Measurements from ENCODE around the gene ACTR1A.
A peak's percentile ranks its signal among the peaks of the same experiment; 100 is the strongest.
"Not testable (repeated sequence)": the region's sequence is repeated elsewhere in the genome, so short reads cannot be mapped to it uniquely, and the experiment has no call there.

Gene ACTR1A

DNA sequence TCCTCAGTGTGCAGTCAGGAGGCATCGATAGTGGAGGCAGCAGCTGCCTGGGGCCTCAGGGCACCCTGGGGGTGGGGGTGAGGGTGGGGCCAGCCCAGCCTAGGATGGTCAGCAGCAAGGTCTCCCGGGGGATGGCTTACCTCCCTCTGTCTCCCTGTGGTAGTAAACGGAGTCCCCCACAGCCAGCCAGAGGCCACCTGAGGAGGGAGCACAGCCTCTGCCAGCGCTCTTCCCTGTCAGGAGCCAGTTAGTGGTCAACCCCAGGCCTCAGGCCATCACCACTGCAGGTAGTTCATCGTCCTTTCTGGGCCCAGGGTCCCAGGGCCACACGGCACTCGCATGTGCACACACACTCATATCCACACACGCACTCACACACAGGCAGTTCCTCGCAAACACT, 22.1 kb downstream of the ACTR1A start:
- DNase-seq = no peak

DNA sequence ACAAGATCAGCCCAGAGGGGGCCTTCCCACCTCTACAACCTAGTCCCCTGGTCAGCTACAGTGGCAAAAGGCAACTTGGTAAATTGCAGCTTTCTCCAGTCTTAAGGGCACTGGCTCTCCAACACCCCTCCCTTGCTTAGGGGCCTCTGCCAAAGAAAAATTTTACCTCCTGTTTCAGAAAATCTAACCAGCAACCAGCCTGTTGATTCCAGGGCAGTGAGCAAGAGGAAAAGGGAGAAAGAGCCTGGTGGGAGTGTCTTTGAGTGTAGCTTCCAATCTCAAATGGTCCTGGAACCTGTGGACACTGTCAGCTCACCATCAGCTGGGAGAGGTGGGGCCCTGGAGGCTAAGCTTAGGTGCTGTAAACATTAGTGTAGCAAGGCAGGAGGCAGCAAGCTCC, 22.9 kb downstream of the ACTR1A start:
- no peak for DNase-seq

GRCh38 chr10:102476466-102477141, 25.9 kb downstream of the ACTR1A start:
- DNase-seq = no peak

GRCh38 chr10:102475451-102476040, 27.0 kb downstream of the ACTR1A start:
- DNase-seq = no peak

- DNase-seq = no peak
Measured at GRCh38 chr10:102473445-102474331, 28.8 kb downstream of the ACTR1A start.

DNA sequence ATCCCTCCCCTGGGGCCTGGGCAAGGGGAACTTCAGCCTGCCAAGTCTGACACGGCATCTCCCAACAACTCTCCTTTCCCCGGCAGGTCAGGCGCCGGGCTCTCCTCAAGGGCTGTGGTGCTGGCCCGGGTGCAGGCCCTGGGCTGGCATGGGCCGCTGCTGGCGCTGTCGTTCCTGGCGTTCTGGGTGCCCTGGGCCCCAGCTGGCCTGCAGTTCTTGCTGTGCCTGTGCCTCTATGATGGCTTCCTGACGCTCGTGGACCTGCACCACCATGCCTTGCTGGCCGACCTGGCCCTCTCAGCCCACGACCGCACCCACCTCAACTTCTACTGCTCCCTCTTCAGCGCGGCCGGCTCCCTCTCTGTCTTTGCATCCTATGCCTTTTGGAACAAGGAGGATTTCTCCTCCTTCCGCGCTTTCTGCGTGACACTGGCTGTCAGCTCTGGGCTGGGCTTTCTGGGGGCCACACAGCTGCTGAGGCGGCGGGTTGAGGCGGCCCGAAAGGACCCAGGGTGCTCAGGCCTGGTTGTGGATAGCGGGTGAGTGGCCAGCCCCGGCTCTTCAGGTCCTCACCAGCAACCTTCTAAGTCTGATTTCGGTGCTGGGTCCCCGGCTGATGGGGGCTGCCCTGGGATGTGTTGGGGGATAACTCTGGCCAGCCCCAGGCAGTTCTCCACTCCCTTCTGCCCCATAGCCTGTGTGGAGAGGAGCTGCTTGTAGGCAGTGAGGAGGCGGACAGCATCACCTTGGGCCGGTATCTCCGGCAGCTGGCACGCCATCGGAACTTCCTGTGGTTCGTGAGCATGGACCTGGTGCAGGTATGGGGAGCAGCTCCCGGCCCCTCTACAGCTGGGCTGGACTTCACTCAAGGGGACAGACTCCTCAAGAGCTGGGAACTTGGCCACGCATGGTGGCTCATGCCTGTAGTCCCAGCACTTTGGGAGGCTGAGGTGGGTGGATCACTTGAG, 31.6 kb downstream of the ACTR1A start:
- no peak for DNase-seq

- no peak for DNase-seq
Measured at GRCh38 chr10:102468683-102469082, 33.8 kb downstream of the ACTR1A start.

- no peak for DNase-seq
Measured at GRCh38 chr10:102467971-102468438, 34.5 kb downstream of the ACTR1A start.

DNA sequence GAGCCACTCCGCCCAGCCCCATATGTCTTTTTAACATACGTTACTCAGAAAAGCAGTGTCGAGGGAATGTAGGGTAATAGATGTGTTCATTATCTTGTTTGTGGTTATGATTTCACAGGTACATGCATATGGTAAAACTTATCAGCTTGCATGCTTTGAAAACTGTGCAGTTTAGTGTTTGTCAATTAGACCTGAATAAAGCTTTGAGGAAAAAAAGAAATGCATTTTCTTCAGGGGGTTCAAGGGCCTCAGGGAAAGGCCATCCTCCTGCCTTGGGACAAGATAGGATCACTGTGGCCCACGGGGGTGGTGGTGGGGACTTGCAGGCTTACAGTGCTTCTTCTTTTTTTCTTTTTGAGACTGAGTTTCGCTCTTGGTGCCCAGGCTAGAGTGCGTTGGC, 35.2 kb downstream of the ACTR1A start:
- no peak for DNase-seq

- DNase-seq = no peak
Measured at GRCh38 chr10:102465466-102465865, 37.0 kb downstream of the ACTR1A start.

- DNase-seq = no peak
Measured at GRCh38 chr10:102463983-102464382, 38.5 kb downstream of the ACTR1A start.

- no peak for DNase-seq
Measured at GRCh38 chr10:102462512-102463054, 39.9 kb downstream of the ACTR1A start.

DNA sequence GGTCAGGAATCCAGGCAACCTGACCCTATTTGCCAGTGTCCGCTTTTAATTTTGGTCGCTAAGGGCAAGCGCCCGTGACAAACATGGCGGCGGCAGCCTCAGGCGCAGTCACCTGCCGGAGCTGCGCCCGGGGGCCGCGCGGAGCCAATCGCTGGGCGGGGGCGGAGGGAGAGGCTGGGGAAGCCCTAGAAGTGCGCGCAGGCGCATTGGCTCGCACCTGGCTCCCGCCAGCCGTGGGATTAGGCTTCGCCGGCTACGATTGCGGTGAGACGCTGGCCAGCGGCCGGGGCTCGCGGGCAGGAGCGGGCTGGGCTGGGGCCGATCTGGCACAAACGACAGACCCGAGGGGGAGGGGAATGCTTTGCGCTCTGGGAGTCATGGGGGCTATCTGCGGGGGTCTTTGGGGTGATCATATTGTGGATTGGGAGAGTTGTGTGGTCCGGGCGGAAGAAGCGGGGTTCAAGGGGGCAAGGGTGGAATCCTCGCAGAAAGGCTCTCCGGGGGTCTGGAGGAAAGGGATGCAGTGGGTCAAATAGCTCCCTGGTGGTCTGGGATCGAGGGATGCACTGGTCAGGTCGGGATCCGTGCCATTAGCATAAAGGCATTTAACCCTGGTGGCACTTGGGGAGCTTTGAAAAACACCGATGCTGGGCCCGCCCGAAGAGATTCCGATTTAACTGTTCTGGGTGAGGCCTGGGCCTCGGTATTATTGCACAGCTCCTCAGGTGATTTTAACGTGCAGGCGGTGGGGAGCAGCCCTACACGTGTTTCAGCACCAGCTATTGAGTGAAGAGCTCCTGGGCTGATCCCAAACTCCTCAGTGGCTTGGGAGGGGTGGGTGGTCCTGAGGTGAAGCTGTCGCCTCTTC, 41.1 kb downstream of the ACTR1A start:
- DNase-seq = peak; percentile 87

- DNase-seq = no peak
Measured at GRCh38 chr10:102460836-102461186, 41.7 kb downstream of the ACTR1A start.

DNA sequence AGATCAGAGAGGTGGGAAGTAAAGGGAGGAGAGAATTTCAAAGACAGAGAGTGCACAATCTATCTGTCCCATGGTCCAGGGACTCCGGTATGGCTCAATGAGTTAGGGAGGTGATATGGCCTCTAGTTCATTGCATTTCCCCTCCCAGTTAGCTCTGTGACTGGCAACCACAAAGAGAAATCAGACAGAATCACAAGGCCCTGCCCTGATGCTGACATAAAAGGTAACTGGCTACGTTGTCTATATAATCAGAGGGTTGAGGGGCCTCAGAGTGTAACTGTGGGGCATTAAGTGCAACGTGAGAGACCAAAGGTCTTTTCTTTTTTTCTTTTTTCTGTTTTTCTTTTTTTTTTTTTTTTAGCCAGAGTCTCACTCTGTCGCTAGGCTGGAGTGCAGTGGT, 43.9 kb downstream of the ACTR1A start:
- DNase-seq = no peak

- DNase-seq = no peak
Measured at GRCh38 chr10:102457591-102458150, 44.8 kb downstream of the ACTR1A start.

GRCh38 chr10:102455893-102456471, 46.5 kb downstream of the ACTR1A start:
- no peak for DNase-seq

- not testable (repeated sequence) for DNase-seq
Measured at GRCh38 chr10:102454662-102455487, 47.6 kb downstream of the ACTR1A start.

DNA sequence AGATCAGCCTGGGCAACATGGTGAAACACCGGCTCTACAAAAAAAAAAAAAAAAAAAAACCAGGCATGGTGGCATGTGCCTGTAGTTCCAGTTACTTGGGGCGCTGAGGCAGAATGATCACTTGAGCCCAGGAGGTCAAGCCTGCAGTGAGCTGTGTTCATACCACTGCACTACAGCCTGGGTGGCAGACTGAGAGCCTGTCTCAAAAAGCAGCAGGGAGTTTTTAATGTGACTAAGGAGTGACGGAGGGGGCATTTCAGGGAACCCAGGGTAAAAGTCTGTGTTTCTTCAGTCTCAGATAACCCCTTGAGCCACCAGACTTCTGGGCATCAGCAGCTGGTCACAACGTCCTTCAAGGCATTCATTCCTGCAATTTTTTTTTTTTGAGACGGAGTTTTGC, 49.0 kb downstream of the ACTR1A start:
- no peak for DNase-seq
